GM12878 (cell line): ENCODE data around the gene SHC2. TPM values are rescaled to one million over a fixed set of nuclear protein-coding genes. Genes with fewer than 3 reads are reported as not detected.

Source experiments
- ATAC-seq: fragments of 200-7000 bp; cut with Tn5 transposase; 3 replicates; pipeline ENCODE4 v1.9.1; 2020; ENCODE audit warnings: mild to moderate bottlenecking, moderate library complexity
- BruUV-seq: library from RNA; stranded (reverse); fragments of 400-500 nt; replicated peaks from 2 replicates; lab custom pipeline; 2021; lab: Mats Ljungman, UMichigan
- CTCF ChIA-PET: fragments of 300-600 bp; sonication (Branson Sonifier 250); formaldehyde crosslinking; extraction: SDS; loops from one replicate; lab custom pipeline; 2021; ENCODE audit warnings: inconsistent platforms; lab: Yijun Ruan, JAX
- POLR2A ChIA-PET: fragments of 350-600 bp; formaldehyde crosslinking; extraction: SDS; loops from one replicate; lab custom pipeline; 2021; ENCODE audit warnings: inconsistent platforms; lab: Charles Lee
- RAD21 ChIA-PET: fragments of 300-600 bp; sonication (Branson Sonifier 250); formaldehyde crosslinking; loops from one replicate; lab custom pipeline; 2023; ENCODE audit warnings: antibody characterized with exemption; ENCODE audit not compliant: unreplicated experiment; lab: Charles Lee
- SMC1A ChIA-PET: fragments of 300-600 bp; sonication (Branson Sonifier 250); formaldehyde crosslinking; loops from one replicate; lab custom pipeline; 2023; ENCODE audit not compliant: unreplicated experiment, uncharacterized antibody; lab: Charles Lee
- DNase-seq: peaks from one replicate; pipeline ENCODE4 v3.0.0-alpha.2; 2011; ENCODE audit warnings: low read depth, low spot score
- FAIRE-seq: peaks from 3 replicates; lab custom pipeline; 2011; peaks lifted over from hg19 to GRCh38; lab: Jason Lieb, UNC
- H2AFZ ChIP-seq: 2 replicates; pipeline ENCODE4 v1.6.0; 2011; ENCODE audit warnings: low read depth, low read length, control low read depth; ENCODE audit not compliant: control insufficient read depth
- H3K27ac ChIP-seq: 2 replicates; pipeline ENCODE4 v1.5.1; 2011; ENCODE audit warnings: control low read depth; ENCODE audit not compliant: control insufficient read depth, insufficient read depth
- H3K27me3 ChIP-seq, 2 experiments: replicated peaks in 1 of 2; 2 replicates each; pipeline versions ENCODE4 v1.6.0 to v1.6.1; 2011; ENCODE audit warnings: low read length in 1 of 2; ENCODE audit not compliant: control insufficient read depth in 2 of 2, insufficient read depth in 2 of 2
- H3K36me3 ChIP-seq, 2 experiments: 2 replicates each; pipeline ENCODE4 v1.5.1; 2011; ENCODE audit warnings: low read length in 1 of 2; ENCODE audit not compliant: control insufficient read depth in 2 of 2, insufficient read depth in 2 of 2
- H3K4me1 ChIP-seq: 2 replicates; pipeline ENCODE4 v1.6.1; 2011; ENCODE audit warnings: mild to moderate bottlenecking, low read length, moderate library complexity, mixed read lengths; ENCODE audit not compliant: control insufficient read depth, insufficient read depth
- H3K4me2 ChIP-seq: 2 replicates; pipeline ENCODE4 v1.6.0; 2011; ENCODE audit warnings: control low read depth; ENCODE audit not compliant: control insufficient read depth, insufficient read depth
- H3K4me3 ChIP-seq: fragments of 200-600 bp; sonication (generic); 2 replicates; pipeline ENCODE4 v1.5.1; 2016
- H3K79me2 ChIP-seq: 2 replicates; pipeline ENCODE4 v1.6.0; 2011; ENCODE audit warnings: low read length; ENCODE audit not compliant: control insufficient read depth, insufficient read depth
- H3K9ac ChIP-seq: 2 replicates; pipeline ENCODE4 v1.8.0; 2011; ENCODE audit warnings: low read length, control low read depth, mixed read lengths; ENCODE audit not compliant: control insufficient read depth, insufficient read depth
- H3K9me3 ChIP-seq: replicated peaks from 3 replicates; pipeline ENCODE4 v1.5.1; 2011; ENCODE audit warnings: mild to moderate bottlenecking, low read length; ENCODE audit not compliant: control insufficient read depth, insufficient read depth
- H4K20me1 ChIP-seq: 2 replicates; pipeline ENCODE4 v1.6.0; 2011; ENCODE audit not compliant: control insufficient read depth, insufficient read depth
- CBX3 ChIP-seq: fragments of 200-600 bp; sonication (generic); IDR thresholded peaks from 2 replicates; pipeline ENCODE4 v1.6.1; 2016; ENCODE audit warnings: low read depth, borderline replicate concordance
- CBX5 ChIP-seq: sonication (generic); IDR thresholded peaks from 2 replicates; pipeline ENCODE4 v1.6.1; 2016; ENCODE audit warnings: low read depth, moderate library complexity, mild to moderate bottlenecking, inconsistent platforms
- CHD1 ChIP-seq: IDR thresholded peaks from 2 replicates; pipeline ENCODE4 v1.6.1; 2012; ENCODE audit warnings: low read depth, low read length, improper control_type of control experiment
- FOXM1 ChIP-seq: IDR thresholded peaks from 2 replicates; pipeline ENCODE4 v1.6.1; 2012; ENCODE audit warnings: low read depth, mild to moderate bottlenecking, inconsistent platforms, low read length, moderate library complexity
- JUNB ChIP-seq: IDR thresholded peaks from 2 replicates; pipeline ENCODE4 v1.6.1; 2016; ENCODE audit warnings: antibody characterized with exemption, mild to moderate bottlenecking
- JUND ChIP-seq: IDR thresholded peaks from 2 replicates; pipeline ENCODE4 v1.6.1; 2012; ENCODE audit warnings: low read depth, mild to moderate bottlenecking, low read length, improper control_type of control experiment, moderate library complexity
- MTA3 ChIP-seq: IDR thresholded peaks from 2 replicates; pipeline ENCODE4 v1.6.1; 2012; ENCODE audit warnings: low read length, inconsistent platforms, borderline replicate concordance
- NR2F1 ChIP-seq: fragments of 450-650 bp; conservative IDR thresholded peaks from 2 replicates; pipeline ENCODE4 v1.6.1; 2017; ENCODE audit warnings: mild to moderate bottlenecking
- SUPT20H ChIP-seq: IDR thresholded peaks from 2 replicates; pipeline ENCODE4 v1.6.1; 2011; ENCODE audit warnings: low read depth, mild to moderate bottlenecking, low read length, moderate library complexity, borderline replicate concordance; ENCODE audit not compliant: control insufficient read depth
- SUZ12 ChIP-seq: fragments of 200-600 bp; sonication (generic); IDR thresholded peaks from one replicate; pipeline ENCODE4 v1.6.1; 2018; ENCODE audit warnings: antibody characterized with exemption, mild to moderate bottlenecking; ENCODE audit not compliant: unreplicated experiment
- YBX1 ChIP-seq: fragments of 450-650 bp; IDR thresholded peaks from 2 replicates; pipeline ENCODE4 v1.6.1; 2016; ENCODE audit warnings: antibody characterized with exemption
- ZBTB33 ChIP-seq: fragments of 450-650 bp; IDR thresholded peaks from 2 replicates; pipeline ENCODE4 v1.6.1; 2017; ENCODE audit warnings: mild to moderate bottlenecking
- ZNF274 ChIP-seq: IDR thresholded peaks from one replicate; pipeline ENCODE4 v1.8.0; 2011; ENCODE audit not compliant: insufficient read length, insufficient read depth
- ZNF592 ChIP-seq: fragments of 450-650 bp; IDR thresholded peaks from 2 replicates; pipeline ENCODE4 v1.6.1; 2017; ENCODE audit warnings: mild to moderate bottlenecking, moderate library complexity
- whole genome bisulfite sequencing: methylation state at CpG from one replicate; pipeline ENCODE4 v1.1.6; 2016; ENCODE audit warnings: low lambda C conversion rate; ENCODE audit not compliant: insufficient replicate concordance, insufficient coverage; ENCODE audit errors: missing lambda C conversion rate; 5-methylcytosine and 5-hydroxymethylcytosine counted together
- in situ Hi-C: fragments of 300-500 bp; cut with MboI; formaldehyde crosslinking; loops from 9 replicates; pipeline ENCODE4 v1.14.3; 2018; ENCODE audit warnings: mixed read lengths
- intact Hi-C: fragments of 100-400 bp; cut with micrococcal nuclease; formaldehyde crosslinking; loops from one replicate; pipeline ENCODE4 v1.14.2; 2022; ENCODE audit not compliant: unreplicated experiment
- polyA plus RNA-seq, 11 experiments: library from polyadenylated mRNA; depleted of rRNA in 4 of 11; unstranded in 6 of 11; stranded (reverse) in 5 of 11; fragments of >200 nt; fragmentation: Nextera tagmentation in 4 of 11; fragmentation: Illumina TruSeq in 1 of 11; extraction: Ambion mirVana in 4 of 11; extraction: Trizol in 1 of 11; gene quantifications; 1 replicate in 1 of 11; 2 replicates in 10 of 11; pipeline versions ENCODE4 v1.2.1 to v1.2.3, GENCODE V29; 2011 to 2016; ENCODE audit warnings: inconsistent platforms in 2 of 11, missing spikeins in 2 of 11, low read depth in 1 of 11
- total RNA-seq, 4 experiments: library from RNA; depleted of rRNA in 3 of 4; stranded (reverse); fragments of >200 nt in 3 of 4; fragmentation: Illumina TruSeq in 1 of 4; extraction: Trizol in 1 of 4; gene quantifications; 2 replicates each; pipeline versions ENCODE4 v1.2.1 to v1.2.3, GENCODE V29; 2013 to 2021
- TF ChIP-seq, protein P1 (sequence below): IDR thresholded peaks from 2 replicates; pipeline ENCODE4 v1.6.1; 2011; ENCODE audit warnings: low read depth, mild to moderate bottlenecking, low read length, moderate library complexity, borderline replicate concordance; ENCODE audit errors: extremely low read depth
- TF ChIP-seq, protein P2 (sequence below): fragments of 450-650 bp; IDR thresholded peaks from 2 replicates; pipeline ENCODE4 v1.6.1; 2017; ENCODE audit warnings: antibody characterized with exemption, mild to moderate bottlenecking, moderate library complexity

The SHC2 gene
- total and polyA plus RNA-seq, 10 of the 15 experiments (the other 5 are each of a cell fraction or from before 2014, with no cell fraction given), result 0.08 TPM; not detected in 9

GRCh38 chr19:370641-371330, 90.0 kb downstream of the SHC2 start:
- H4K20me1 ChIP-seq, result no peaks in the 10 kb centered on the region
- in situ Hi-C loops, result no loop called here
- H3K79me2 ChIP-seq, result no peaks in the 10 kb centered on the region
- no peaks in the 10 kb centered on the region for H3K27me3 ChIP-seq
- H3K4me2 ChIP-seq, result no peak overlapping the region
- no peak for DNase-seq
- H3K9me3 ChIP-seq, result no peaks in the 10 kb centered on the region
- ChIA-PET POLR2A (no interaction called here), CTCF (no interaction called here), RAD21 (no interaction called here), SMC1A (no interaction called here)
- no TSS peak for BruUV-seq
- no peak overlapping the region for H3K27ac ChIP-seq
- H3K4me3 ChIP-seq, result no peak overlapping the region
- no peak for FAIRE-seq
- H2AFZ ChIP-seq, result no peak overlapping the region
- no peaks in the 10 kb centered on the region for H3K36me3 ChIP-seq
- intact Hi-C loops, result no loop called here
- ATAC-seq, result no peak
- WGBS, result 67% methylated on average over 42 of the region's 43 CpGs
- H3K9ac ChIP-seq, result no peak overlapping the region
- H3K4me1 ChIP-seq, result no peaks in the 10 kb centered on the region
- TF ChIP-seq SUZ12, result no peak
- TF ChIP-seq, protein P1, sequence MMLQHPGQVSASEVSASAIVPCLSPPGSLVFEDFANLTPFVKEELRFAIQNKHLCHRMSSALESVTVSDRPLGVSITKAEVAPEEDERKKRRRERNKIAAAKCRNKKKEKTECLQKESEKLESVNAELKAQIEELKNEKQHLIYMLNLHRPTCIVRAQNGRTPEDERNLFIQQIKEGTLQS, result no peak
- no peak for TF ChIP-seq SUPT20H
- TF ChIP-seq NR2F1, result no peak
- no peak for TF ChIP-seq ZBTB33
- no peak for TF ChIP-seq CHD1
- TF ChIP-seq ZNF592, result no peak
- TF ChIP-seq, protein P2, sequence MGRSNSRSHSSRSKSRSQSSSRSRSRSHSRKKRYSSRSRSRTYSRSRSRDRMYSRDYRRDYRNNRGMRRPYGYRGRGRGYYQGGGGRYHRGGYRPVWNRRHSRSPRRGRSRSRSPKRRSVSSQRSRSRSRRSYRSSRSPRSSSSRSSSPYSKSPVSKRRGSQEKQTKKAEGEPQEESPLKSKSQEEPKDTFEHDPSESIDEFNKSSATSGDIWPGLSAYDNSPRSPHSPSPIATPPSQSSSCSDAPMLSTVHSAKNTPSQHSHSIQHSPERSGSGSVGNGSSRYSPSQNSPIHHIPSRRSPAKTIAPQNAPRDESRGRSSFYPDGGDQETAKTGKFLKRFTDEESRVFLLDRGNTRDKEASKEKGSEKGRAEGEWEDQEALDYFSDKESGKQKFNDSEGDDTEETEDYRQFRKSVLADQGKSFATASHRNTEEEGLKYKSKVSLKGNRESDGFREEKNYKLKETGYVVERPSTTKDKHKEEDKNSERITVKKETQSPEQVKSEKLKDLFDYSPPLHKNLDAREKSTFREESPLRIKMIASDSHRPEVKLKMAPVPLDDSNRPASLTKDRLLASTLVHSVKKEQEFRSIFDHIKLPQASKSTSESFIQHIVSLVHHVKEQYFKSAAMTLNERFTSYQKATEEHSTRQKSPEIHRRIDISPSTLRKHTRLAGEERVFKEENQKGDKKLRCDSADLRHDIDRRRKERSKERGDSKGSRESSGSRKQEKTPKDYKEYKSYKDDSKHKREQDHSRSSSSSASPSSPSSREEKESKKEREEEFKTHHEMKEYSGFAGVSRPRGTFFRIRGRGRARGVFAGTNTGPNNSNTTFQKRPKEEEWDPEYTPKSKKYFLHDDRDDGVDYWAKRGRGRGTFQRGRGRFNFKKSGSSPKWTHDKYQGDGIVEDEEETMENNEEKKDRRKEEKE, result no peak
- TF ChIP-seq CBX3, result no peak
- no peak for TF ChIP-seq CBX5
- TF ChIP-seq JUNB, result no peak
- TF ChIP-seq JUND, result no peak
- no peak for TF ChIP-seq YBX1
- no peak for TF ChIP-seq MTA3
- TF ChIP-seq FOXM1, result no peak
- no peak for TF ChIP-seq ZNF274
